Epidermal melanocyte (primary cell): ENCODE results near the gene VRK1.
A peak's percentile ranks its signal among the peaks of the same experiment; 100 is the strongest.
"Not testable (repeated sequence)": the region's sequence is repeated elsewhere in the genome, so short reads cannot be mapped to it uniquely, and the experiment has no call there.

Experiments used
- DNase-seq: peaks from one replicate; pipeline ENCODE4 v3.0.0; 2011; ENCODE audit warnings: low spot score; ENCODE audit not compliant: insufficient read length

Gene VRK1

DNA sequence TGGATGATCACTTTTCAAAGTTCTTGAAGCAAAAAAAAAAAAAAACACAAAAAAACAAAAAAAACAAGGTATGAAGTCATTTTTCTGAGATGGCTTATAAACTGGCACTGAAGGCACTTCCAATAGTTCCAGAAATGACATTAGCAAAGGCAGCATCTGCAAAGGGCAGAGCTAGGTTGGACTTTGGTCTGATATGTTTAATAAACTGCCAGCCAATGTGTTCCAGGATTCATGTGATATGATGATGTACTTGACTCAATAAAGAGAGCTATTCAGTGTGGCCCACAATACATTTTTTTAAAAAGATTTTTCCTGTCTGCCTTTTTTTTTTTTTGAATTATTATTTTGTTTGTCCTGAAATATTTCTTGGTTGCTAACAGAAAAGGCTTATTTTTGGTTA, 79.6 kb downstream of the VRK1 start:
- peak; percentile 30 for DNase-seq

DNA sequence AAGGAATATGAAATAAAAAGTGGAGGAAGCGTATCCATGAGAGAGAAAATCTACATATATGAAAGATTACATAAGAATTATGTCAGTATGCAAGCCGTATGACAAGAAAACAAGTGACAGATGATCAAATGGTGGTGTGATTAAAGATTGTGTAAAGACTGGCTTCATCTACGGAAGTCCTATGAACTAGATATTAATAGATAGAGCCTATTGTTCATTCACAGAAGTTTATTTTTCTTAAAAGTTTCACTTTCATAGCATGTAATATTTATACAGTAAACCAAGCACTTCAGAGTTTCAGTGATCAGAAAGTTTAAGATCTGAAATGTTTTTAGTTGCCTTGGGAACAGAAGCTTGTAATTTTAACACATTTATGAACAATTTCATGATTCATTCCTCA, 84.5 kb downstream of the VRK1 start:
- no peak for DNase-seq

- DNase-seq: not testable (repeated sequence)
Observed at GRCh38 chr14:96883974-96884373, 86.8 kb downstream of the VRK1 start.

GRCh38 chr14:96888158-96888557, 91.0 kb downstream of the VRK1 start:
- DNase-seq: no peak

GRCh38 chr14:96888593-96888992, 91.4 kb downstream of the VRK1 start:
- no peak for DNase-seq

DNA sequence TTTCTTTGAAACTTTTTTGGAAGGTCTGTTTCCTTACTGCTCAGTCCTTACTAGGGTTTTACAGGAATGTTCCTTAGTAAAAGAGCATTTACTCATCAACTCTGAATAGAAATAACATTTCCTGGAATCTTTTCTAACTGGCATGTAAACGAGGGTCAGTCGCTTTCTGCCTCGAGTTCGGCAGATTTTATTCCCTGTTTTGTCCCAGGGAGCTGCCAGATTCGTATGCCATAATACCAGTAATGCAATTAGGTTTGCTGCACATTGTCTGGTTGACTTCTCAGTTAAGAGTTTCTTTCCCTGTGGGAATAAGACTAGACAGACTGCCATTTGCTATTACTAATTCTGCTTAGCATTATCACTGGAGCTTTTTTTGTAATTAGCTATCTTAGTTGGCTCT, 91.9 kb downstream of the VRK1 start:
- DNase-seq: no peak

DNA sequence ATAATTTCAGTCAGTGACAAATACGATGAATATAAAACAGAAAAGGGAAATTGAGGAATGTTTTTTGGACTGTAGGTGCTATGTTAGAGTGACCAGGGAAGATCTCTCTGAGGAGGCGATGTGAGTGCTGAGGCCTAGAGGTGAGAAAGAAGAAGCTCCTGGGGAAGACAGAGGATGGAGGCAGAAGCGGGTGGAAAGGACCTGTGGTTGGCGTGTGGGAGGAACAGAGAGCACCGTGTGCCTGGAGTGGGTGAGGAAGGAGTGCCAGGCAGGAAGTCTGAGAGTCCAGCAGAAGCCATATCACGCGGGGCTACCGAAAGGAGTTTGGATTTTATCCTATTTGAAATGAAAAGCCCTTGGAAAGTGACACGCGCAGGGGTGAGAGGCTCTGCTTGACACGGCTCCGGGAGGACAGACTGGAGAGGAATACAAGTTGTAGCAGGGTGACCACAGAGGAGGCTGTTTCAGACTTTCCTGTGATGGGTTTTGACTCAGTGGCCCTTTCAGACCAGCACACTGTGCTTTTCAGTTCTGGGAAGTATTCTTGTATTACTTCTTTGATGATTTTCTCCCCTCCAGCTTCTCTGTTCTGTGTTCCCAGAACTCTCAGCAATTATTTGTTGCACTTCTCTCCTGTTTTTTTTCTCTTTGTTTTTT, 96.9 kb downstream of the VRK1 start:
- DNase-seq: no peak

GRCh38 chr14:96894966-96895365, 97.8 kb downstream of the VRK1 start:
- DNase-seq: no peak

DNA sequence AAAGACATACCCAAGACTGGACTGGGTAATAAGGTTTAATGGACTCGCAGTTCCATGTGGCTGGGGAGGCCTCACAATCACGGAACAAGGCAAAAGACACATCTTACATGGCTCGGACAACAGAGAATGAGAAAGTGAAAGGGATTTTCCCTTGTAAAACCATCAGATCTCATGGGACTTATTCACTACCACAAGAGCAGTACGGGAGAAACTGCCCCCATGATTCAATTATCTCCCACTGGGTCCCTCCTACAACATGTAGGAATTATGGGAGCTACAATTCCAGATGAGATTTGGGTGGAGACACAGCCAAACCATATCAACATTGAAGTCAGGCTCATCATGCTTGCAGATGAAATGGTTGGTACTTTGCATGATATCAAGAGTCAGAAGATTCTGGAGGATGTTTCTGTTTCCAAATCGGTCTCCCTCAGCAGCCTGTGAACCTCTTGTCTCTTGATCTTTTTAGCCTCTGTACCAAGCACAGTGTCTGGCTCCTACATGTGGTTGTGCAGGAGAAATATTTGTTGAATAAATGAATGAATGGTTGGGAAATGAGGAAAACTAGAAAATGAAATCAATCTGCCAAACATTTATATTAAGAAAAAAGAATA, 98.6 kb downstream of the VRK1 start:
- DNase-seq: no peak

- DNase-seq: no peak
Observed at GRCh38 chr14:96897184-96897583, 100.0 kb downstream of the VRK1 start.

DNA sequence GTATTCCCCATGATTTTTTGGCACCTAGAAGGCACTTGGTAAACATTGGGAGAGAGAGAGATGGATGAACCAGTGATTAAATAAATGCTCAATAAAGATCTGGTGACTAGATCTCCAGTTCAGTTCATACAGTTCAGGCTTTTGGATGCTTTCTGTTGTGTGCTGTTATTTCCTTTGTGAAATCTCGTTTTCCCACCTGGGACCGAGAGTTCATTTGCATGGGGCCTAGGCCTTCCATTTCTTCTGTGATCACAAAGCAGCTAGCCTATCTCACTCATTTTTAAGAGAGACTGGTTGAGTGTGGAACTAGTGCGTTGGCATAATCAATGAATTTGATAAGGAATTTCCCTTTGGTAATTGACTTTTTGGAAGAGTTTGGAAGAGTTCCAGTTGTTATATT, 104.0 kb downstream of the VRK1 start:
- DNase-seq: no peak

GRCh38 chr14:96902004-96902403, 104.8 kb downstream of the VRK1 start:
- DNase-seq: no peak

DNA sequence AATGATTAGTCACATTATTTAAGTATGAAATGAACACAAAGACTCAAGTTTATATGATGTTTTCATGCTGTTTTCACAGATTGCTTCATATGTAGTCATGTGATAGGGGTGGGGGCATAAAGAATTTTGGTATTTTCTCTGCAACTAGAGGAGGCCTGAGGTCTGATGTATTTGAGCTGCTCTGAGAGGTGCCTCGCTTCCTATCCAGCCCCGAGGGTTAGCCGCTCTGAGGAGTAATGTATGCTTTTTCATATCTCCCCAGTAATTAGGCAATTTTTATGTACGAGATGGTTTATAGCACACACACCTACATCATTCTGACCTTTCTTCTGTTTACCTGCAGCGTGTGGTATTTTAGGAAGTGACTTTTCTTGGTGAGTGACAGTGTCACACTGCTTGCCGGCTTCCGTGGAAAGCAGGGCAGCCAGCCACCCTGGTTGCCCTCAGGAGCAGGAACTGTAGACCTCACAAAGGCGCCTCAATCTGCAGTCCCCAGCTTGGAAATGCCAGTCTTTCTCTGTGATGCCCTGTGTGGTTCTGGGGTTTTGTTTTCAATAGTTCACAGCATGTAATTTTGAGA, 106.4 kb downstream of the VRK1 start:
- DNase-seq: no peak

GRCh38 chr14:96904201-96904600, 107.0 kb downstream of the VRK1 start:
- no peak for DNase-seq

DNA sequence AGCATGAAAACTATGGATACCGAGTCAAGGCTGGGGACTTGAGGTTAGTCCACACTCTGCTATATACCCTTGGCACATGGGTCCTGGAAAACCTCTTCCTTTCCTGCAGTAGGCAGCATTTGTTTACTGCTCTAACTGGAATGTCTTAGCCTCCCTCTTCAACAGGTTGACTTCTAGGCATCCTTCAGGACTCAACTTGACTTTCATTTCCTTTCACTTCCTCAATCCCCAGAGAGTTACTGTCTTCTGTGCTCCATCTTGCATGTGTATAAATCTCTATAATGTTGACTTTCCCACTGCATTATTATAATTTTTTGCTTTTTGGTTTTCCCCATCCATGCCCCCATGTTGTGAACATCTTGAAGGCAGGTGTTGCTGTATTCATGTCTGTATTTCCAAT, 107.9 kb downstream of the VRK1 start:
- no peak for DNase-seq

DNA sequence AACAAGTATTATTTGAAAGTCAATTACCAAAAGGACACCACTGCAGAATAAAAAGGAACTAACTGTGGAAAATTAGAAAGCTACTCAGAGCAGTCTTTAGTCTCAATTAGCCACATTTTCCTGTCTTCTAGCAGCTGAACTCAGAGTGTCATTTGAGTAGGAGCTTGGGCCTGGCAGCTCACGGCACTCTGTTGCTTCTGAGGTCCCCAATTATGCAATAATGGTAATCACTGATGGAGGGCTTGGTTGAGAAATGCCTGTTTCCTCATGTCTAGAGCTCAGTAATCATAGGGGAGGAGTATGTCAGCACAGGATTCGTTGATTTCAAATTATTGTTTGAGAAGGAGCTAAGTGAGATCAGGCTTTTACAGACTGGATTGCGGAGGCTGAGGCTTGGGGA, 108.6 kb downstream of the VRK1 start:
- DNase-seq: no peak

DNA sequence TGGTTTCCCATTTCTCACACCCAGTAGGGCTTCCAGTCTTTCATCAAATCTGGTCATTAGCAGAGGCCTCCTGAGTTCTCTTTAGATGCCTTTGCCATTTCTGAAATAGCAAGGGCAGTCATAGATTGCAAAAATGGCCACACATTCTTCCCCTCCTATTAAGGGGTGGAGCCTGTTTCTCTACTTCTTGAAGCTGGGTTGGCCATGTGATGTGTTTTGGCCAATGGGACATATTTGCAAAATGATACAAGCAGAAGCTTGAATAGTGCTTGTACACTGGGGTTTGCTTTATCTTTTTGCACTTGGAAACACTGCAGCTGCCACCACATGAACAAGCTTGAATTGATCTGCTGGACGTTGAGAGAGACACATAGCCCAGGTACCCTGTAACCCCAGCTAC, 109.3 kb downstream of the VRK1 start:
- DNase-seq: no peak

GRCh38 chr14:96909841-96910364, 112.7 kb downstream of the VRK1 start:
- no peak for DNase-seq

- peak; percentile 45 for DNase-seq
Observed at GRCh38 chr14:96911499-96912149, 114.4 kb downstream of the VRK1 start.

GRCh38 chr14:96914571-96915128, 117.5 kb downstream of the VRK1 start:
- no peak for DNase-seq

GRCh38 chr14:96915478-96915877, 118.3 kb downstream of the VRK1 start:
- DNase-seq: no peak

- DNase-seq: no peak
Observed at GRCh38 chr14:96916751-96917150, 119.6 kb downstream of the VRK1 start.
